Right atrium auricular region (tissue), 2 donors: ENCODE data around the gene VEPH1. TPM values are rescaled to one million over a fixed set of nuclear protein-coding genes. Genes with fewer than 3 reads are reported as not detected.
"Not testable (repeated sequence)": the region's sequence is repeated elsewhere in the genome, so short reads cannot be mapped to it uniquely, and the experiment has no call there.

Source experiments
- DNase-seq: peaks from one replicate; pipeline ENCODE4 v3.0.0-alpha.2; 2019; ENCODE audit warnings: low spot score
- H3K27ac ChIP-seq, 2 donors: fragments of 200-600 bp; sonication (generic); 1 replicate in 1 of 2; 2 replicates in 1 of 2; pipeline ENCODE4 v1.5.1; 2016 to 2019
- H3K27me3 ChIP-seq, 2 donors: fragments of 200-600 bp; sonication (generic); one replicate each; pipeline versions ENCODE4 v1.5.1 to v1.6.0; 2017 to 2019
- H3K36me3 ChIP-seq: fragments of 200-600 bp; sonication (generic); one replicate; pipeline ENCODE4 v1.5.1; 2016
- H3K4me1 ChIP-seq, 2 donors: fragments of 200-600 bp; sonication (generic); one replicate each; pipeline versions ENCODE4 v1.5.1 to v1.6.0; 2017 to 2019
- H3K4me3 ChIP-seq, 2 donors: fragments of 200-600 bp; sonication (generic); 1 replicate in 1 of 2; 2 replicates in 1 of 2; pipeline ENCODE4 v1.5.1; 2017 to 2019; ENCODE audit warnings: mild to moderate bottlenecking in 1 of 2, moderate library complexity in 1 of 2
- H3K9me3 ChIP-seq, 2 donors: fragments of 200-600 bp; sonication (generic); one replicate each; pipeline ENCODE4 v1.5.1; 2019
- total RNA-seq, 2 donors: library from RNA; depleted of rRNA; stranded (reverse); fragments of >200 nt; gene quantifications; one replicate each; pipeline ENCODE4 v1.1.0, GENCODE V29; 2016
- TF ChIP-seq, protein P1 (sequence below), 2 donors: fragments of 200-600 bp; sonication (generic); IDR thresholded peaks; one replicate each; pipeline ENCODE4 v1.5.1; 2019; ENCODE audit warnings: antibody characterized with exemption in 2 of 2

The VEPH1 gene
- total RNA-seq, 2 donors from 2014 or later, result 0.48 to 0.86 TPM

DNA sequence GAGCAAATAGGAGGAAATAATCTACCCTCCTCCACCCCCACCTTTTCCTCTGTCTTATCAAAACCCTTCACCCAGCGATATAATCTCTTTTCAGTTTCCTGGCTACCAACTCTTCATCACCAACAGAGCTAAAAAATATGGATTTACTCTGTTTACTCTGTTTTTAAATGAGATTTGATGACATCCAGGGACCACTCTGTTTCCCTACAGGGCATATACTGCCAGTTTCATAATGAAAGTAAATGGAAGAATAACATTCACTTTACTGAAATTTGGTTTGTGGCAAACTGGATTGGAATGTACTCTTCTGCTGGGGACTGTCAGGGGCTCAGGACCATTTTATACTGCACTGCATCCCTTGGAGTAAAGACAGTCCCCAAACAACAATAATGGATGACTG, 146.7 kb downstream of the VEPH1 start:
- Histone ChIP-seq H3K4me3 (no peak overlapping the region), H3K27me3 (no peaks in the 10 kb centered on the region), H3K4me1 (no peaks in the 10 kb centered on the region), H3K27ac (no peak overlapping the region), H3K9me3 (no peaks in the 10 kb centered on the region), H3K36me3 (no peaks in the 10 kb centered on the region)
- TF ChIP-seq, protein P1, sequence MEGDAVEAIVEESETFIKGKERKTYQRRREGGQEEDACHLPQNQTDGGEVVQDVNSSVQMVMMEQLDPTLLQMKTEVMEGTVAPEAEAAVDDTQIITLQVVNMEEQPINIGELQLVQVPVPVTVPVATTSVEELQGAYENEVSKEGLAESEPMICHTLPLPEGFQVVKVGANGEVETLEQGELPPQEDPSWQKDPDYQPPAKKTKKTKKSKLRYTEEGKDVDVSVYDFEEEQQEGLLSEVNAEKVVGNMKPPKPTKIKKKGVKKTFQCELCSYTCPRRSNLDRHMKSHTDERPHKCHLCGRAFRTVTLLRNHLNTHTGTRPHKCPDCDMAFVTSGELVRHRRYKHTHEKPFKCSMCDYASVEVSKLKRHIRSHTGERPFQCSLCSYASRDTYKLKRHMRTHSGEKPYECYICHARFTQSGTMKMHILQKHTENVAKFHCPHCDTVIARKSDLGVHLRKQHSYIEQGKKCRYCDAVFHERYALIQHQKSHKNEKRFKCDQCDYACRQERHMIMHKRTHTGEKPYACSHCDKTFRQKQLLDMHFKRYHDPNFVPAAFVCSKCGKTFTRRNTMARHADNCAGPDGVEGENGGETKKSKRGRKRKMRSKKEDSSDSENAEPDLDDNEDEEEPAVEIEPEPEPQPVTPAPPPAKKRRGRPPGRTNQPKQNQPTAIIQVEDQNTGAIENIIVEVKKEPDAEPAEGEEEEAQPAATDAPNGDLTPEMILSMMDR (IDR thresholded peaks at IDR 0.05), result no peak
- DNase-seq, result no peak

DNA sequence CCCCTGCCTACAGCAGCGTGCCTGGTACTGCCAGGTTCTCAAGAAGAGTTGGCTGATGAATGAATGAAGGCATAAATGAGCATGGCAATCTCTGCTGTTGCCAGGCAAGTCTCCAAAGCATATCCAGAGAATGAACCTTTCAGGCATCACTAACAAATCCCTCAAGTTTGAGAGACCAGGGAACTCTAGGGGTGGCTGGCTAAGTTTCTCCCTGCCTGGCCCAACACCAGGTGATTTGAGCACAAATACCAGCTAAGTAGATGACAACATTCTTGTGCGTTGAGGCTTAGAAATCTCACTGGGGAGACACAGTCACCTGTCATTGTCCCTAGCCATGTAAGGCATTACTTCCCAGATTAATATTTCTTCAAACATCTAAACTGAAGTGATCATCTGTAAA, 147.9 kb downstream of the VEPH1 start:
- TF ChIP-seq, protein P1 (IDR thresholded peaks at IDR 0.05), result no peak
- Histone ChIP-seq H3K4me3 (no peak overlapping the region), H3K9me3 (no peaks in the 10 kb centered on the region), H3K27ac (no peak overlapping the region), H3K27me3 (no peaks in the 10 kb centered on the region), H3K4me1 (no peaks in the 10 kb centered on the region), H3K36me3 (no peaks in the 10 kb centered on the region)
- no peak for DNase-seq

GRCh38 chr3:157354722-157355121, 148.5 kb downstream of the VEPH1 start:
- no peaks in the 10 kb centered on the region for H3K4me1 ChIP-seq
- H3K36me3 ChIP-seq, result no peaks in the 10 kb centered on the region
- no peaks in the 10 kb centered on the region for H3K27me3 ChIP-seq
- DNase-seq, result no peak
- H3K4me3 ChIP-seq, result no peak overlapping the region
- H3K9me3 ChIP-seq, result no peaks in the 10 kb centered on the region
- TF ChIP-seq, protein P1 (IDR thresholded peaks at IDR 0.05), result peak in 1 of 2 donors; percentile 35
- H3K27ac ChIP-seq, result no peak overlapping the region

- Histone ChIP-seq H3K27me3 (no peaks in the 10 kb centered on the region), H3K36me3 (no peaks in the 10 kb centered on the region), H3K9me3 (no peaks in the 10 kb centered on the region), H3K4me1 (no peaks in the 10 kb centered on the region), H3K27ac (no peak overlapping the region), H3K4me3 (no peak overlapping the region)
- TF ChIP-seq, protein P1 (IDR thresholded peaks at IDR 0.05), result no peak
- no peak for DNase-seq
Measured at GRCh38 chr3:157354254-157354653, 149.0 kb downstream of the VEPH1 start.

DNA sequence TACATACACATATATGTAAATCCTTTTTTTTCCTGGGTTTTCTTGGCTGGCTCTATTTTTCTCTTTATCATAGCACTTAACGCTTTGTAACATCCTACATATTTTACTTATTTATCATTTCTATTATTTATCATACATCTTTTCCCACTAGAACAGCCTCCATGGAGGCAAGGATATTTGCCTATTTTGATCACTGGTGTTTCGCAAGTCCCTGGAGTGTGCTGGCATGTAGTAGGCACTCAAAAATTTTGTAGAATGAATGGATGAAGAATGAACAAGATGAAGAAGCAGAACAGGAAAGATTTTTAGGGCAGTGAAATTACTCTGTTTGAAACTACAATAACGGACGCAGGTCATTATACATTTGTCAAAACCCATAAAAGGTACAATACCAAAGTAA, 149.6 kb downstream of the VEPH1 start:
- Histone ChIP-seq H3K36me3 (no peaks in the 10 kb centered on the region), H3K4me1 (no peaks in the 10 kb centered on the region), H3K9me3 (no peaks in the 10 kb centered on the region), H3K27me3 (no peaks in the 10 kb centered on the region), H3K4me3 (no peak overlapping the region), H3K27ac (no peak overlapping the region)
- TF ChIP-seq, protein P1 (IDR thresholded peaks at IDR 0.05), result no peak
- DNase-seq, result no peak

DNA sequence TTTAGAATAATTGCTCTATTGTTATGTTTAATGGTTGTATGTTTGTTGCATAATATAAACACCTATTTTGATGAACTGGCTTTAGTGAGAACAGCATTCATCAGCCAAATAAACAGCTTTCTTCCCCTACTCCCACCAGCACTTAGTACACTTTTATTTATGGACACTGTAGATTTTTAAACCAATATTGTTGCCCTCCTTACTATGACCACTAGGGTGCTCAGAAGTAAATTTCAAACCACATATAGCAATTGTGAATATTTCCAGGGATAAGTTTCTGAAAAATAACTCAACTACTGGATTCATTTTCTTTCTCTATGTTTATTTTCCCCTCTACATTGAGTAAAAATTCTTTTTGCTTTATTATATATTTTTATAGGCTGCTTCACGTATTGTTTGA, 151.2 kb downstream of the VEPH1 start:
- H3K4me3 ChIP-seq, result no peak overlapping the region
- no peaks in the 10 kb centered on the region for H3K27me3 ChIP-seq
- no peak for DNase-seq
- H3K36me3 ChIP-seq, result no peaks in the 10 kb centered on the region
- H3K27ac ChIP-seq, result no peak overlapping the region
- TF ChIP-seq, protein P1 (IDR thresholded peaks at IDR 0.05), result peak in 1 of 2 donors; percentile 36
- no peaks in the 10 kb centered on the region for H3K4me1 ChIP-seq
- no peaks in the 10 kb centered on the region for H3K9me3 ChIP-seq

- not testable (repeated sequence) for H3K4me1 ChIP-seq, DNase-seq, H3K36me3 ChIP-seq, H3K4me3 ChIP-seq, H3K27me3 ChIP-seq, H3K9me3 ChIP-seq, H3K27ac ChIP-seq
Measured at GRCh38 chr3:157350651-157351050, 152.6 kb downstream of the VEPH1 start.

- not testable (repeated sequence) for H3K36me3 ChIP-seq, H3K4me1 ChIP-seq, H3K27me3 ChIP-seq, H3K9me3 ChIP-seq, DNase-seq, H3K27ac ChIP-seq, H3K4me3 ChIP-seq
Measured at GRCh38 chr3:157348304-157349075, 154.7 kb downstream of the VEPH1 start.
